Measurements from ENCODE around the gene RRP15. TPM values are rescaled to one million over a fixed set of nuclear protein-coding genes. Genes with fewer than 3 reads are reported as not detected.

The RRP15 gene
- total RNA-seq, 6 donors from 2014 or later: 1.0 to 16.9 (median 11.6) TPM

DNA sequence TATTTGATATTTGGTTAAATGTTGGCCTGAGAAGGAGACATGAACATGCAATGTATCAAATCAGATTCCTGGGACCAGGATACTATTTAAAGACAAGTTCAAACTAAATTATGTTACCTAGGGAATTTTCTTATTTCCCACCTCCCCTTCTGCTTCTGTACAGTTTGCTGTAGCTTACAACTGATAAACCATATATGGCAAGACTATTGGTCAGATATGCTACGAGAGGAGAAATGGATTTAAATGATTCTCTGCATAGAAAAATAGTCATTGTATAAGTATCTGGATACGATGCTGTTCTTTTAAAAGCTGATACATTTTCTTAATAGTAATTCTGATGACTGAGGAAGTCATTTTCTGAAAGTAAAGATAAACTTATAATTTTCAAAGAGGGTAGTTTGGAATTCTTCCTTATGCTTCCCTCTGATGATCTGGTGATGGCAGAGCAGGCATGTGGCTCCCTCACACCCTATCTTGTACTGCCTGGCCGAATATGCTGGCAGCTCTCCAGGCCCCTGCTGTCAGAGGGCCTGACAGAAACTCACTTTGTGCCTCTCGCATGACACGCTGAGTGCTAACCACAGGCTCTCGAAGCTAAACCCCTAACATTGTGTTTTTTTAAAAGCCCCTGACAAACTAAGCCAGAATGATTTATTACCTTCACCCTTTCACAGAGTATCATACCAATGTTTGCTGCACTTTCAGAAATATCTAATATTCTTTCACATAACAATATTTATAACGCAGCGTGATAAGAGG lies 19.4 kb downstream of the RRP15 start:
- no peak overlapping the region for H3K27ac ChIP-seq

DNA sequence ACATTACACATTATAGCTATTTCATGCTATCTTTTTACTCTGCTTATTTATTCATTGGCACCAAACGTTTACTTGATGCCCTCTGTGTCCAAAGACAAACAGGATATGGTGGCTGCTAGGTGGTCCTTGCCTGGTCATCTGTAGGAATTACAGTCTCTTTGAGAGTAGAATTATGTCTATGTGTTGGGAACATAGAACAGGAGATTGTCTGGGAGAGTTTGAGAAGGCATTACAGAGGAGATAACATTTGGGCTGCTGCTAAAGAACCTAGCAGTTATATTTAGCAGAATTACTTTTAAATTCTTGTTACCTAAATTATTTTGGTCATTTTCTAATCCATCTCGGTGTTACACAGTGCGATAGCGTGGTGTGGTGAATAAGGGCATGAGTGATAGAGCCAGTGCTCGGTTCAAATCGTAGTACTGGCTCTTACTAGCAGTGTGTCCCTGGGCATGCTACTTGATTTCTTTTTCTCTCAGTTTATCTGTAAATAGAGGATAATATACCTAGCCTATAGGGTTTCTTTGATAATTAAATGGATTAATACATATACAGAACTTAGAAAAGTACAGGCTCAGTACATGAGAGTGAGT lies 20.5 kb downstream of the RRP15 start:
- ATAC-seq (ENCODE audit: low FRiP score in 2 of 2) (no peak), DNase-seq (no peak)
- peaks cover 0 to 46% (median 0%) of the 10 kb centered on the region in 4 donors for H3K36me3 ChIP-seq
- no peak overlapping the region for H3K27ac ChIP-seq
- 89 to 91% methylated on average over 6 of the region's 6 CpGs for WGBS, 2 donors
- no peak overlapping the region for H3K4me3 ChIP-seq
- H3K27me3 ChIP-seq: no peaks in the 10 kb centered on the region
- TF ChIP-seq EP300 (IDR thresholded peaks at IDR 0.05) (no peak), POLR2A (IDR thresholded peaks at IDR 0.05) (no peak), POLR2AphosphoS5 (IDR thresholded peaks at IDR 0.05) (no peak)
- TF ChIP-seq, protein P1, sequence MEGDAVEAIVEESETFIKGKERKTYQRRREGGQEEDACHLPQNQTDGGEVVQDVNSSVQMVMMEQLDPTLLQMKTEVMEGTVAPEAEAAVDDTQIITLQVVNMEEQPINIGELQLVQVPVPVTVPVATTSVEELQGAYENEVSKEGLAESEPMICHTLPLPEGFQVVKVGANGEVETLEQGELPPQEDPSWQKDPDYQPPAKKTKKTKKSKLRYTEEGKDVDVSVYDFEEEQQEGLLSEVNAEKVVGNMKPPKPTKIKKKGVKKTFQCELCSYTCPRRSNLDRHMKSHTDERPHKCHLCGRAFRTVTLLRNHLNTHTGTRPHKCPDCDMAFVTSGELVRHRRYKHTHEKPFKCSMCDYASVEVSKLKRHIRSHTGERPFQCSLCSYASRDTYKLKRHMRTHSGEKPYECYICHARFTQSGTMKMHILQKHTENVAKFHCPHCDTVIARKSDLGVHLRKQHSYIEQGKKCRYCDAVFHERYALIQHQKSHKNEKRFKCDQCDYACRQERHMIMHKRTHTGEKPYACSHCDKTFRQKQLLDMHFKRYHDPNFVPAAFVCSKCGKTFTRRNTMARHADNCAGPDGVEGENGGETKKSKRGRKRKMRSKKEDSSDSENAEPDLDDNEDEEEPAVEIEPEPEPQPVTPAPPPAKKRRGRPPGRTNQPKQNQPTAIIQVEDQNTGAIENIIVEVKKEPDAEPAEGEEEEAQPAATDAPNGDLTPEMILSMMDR (IDR thresholded peaks at IDR 0.05): no peak
- peaks cover 0 to 8% (median 0%) of the 10 kb centered on the region in 4 donors for H3K4me1 ChIP-seq
- no peaks in the 10 kb centered on the region for H3K9me3 ChIP-seq

More for the DNA sequence above, 19.4 kb downstream of the RRP15 start:
- no peaks in the 10 kb centered on the region for H3K27me3 ChIP-seq
- WGBS, 2 donors: 62 to 71% methylated on average over 8 of the region's 8 CpGs
- DNase-seq: no peak
- TF ChIP-seq, protein P1 (IDR thresholded peaks at IDR 0.05): no peak
- no peak for TF ChIP-seq EP300 (IDR thresholded peaks at IDR 0.05)
- no peak for TF ChIP-seq POLR2A (IDR thresholded peaks at IDR 0.05)
- TF ChIP-seq POLR2AphosphoS5 (IDR thresholded peaks at IDR 0.05): no peak
- ATAC-seq (ENCODE audit: low FRiP score in 2 of 2): no peak
- peaks cover 0 to 46% (median 0%) of the 10 kb centered on the region in 4 donors for H3K36me3 ChIP-seq
- peaks cover 0 to 8% (median 0%) of the 10 kb centered on the region in 4 donors for H3K4me1 ChIP-seq
- H3K4me3 ChIP-seq: no peak overlapping the region
- H3K9me3 ChIP-seq: no peaks in the 10 kb centered on the region

DNA sequence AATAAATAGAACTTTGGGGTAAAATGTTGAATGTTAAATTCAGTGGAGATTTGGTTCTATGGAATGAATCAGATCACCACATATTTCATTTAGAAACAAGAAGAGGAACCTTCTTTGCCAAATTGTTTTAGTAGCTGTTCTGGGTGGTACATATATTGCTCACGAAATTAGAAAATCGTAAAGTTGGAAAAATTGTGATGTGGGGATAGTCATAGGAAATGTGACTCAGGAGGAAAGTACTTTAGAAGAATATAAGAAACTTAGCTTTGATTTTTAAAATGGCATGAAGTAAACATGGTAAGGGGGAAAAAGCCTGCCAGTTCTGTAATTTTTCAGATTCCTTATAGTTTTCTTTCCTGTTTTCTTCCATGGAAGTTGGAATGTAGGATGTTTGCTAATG lies 27.4 kb downstream of the RRP15 start:
- Histone ChIP-seq H3K27ac (no peak overlapping the region), H3K36me3 (peaks cover 0 to 12% (median 0%) of the 10 kb centered on the region in 4 donors), H3K4me1 (no peaks in the 10 kb centered on the region), H3K27me3 (no peaks in the 10 kb centered on the region), H3K4me3 (no peak overlapping the region), H3K9me3 (no peaks in the 10 kb centered on the region)
- DNase-seq (no peak), ATAC-seq (ENCODE audit: low FRiP score in 2 of 2) (no peak)
- TF ChIP-seq POLR2A (IDR thresholded peaks at IDR 0.05) (no peak), POLR2AphosphoS5 (IDR thresholded peaks at IDR 0.05) (no peak), EP300 (IDR thresholded peaks at IDR 0.05) (no peak)
- TF ChIP-seq, protein P1 (IDR thresholded peaks at IDR 0.05): no peak
- 90 to 98% methylated on average over 2 of the region's 2 CpGs for WGBS, 2 donors

DNA sequence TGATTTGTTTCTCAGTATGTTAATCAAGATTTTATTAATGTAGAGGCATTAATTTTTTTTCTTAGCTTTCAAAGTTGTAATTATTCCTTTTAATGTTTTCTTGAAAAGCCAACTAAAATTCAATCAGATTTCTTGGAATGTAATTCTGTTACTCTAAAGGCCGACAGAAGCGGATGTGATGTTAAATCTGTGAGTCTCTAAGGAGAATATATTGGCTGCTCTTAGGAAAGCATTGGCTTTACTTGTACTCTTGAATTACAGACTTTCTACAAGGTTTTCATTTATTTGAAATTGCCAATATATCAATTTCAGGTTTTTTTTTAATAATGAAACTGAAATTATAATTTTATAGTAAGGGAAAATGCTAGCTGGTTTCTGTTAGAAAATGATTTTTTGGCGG lies 29.2 kb downstream of the RRP15 start:
- H3K36me3 ChIP-seq: peaks cover 0 to 1% (median 0%) of the 10 kb centered on the region in 4 donors
- DNase-seq: no peak

More for the DNA sequence above, 29.2 kb downstream of the RRP15 start:
- H3K9me3 ChIP-seq: no peaks in the 10 kb centered on the region
- H3K27ac ChIP-seq: no peak overlapping the region
- WGBS, 2 donors: 94 to 98% methylated on average over 3 of the region's 3 CpGs
- TF ChIP-seq POLR2A (IDR thresholded peaks at IDR 0.05) (no peak), POLR2AphosphoS5 (IDR thresholded peaks at IDR 0.05) (no peak), EP300 (IDR thresholded peaks at IDR 0.05) (no peak)
- TF ChIP-seq, protein P1 (IDR thresholded peaks at IDR 0.05): no peak
- H3K4me1 ChIP-seq: no peaks in the 10 kb centered on the region
- H3K27me3 ChIP-seq: no peaks in the 10 kb centered on the region
- no peak overlapping the region for H3K4me3 ChIP-seq
- no peak for ATAC-seq (ENCODE audit: low FRiP score in 2 of 2)
